ENCODE results near the gene PCNX1.
"Not testable (repeated sequence)": the region's sequence is repeated elsewhere in the genome, so short reads cannot be mapped to it uniquely, and the experiment has no call there.

PCNX1 gene

DNA sequence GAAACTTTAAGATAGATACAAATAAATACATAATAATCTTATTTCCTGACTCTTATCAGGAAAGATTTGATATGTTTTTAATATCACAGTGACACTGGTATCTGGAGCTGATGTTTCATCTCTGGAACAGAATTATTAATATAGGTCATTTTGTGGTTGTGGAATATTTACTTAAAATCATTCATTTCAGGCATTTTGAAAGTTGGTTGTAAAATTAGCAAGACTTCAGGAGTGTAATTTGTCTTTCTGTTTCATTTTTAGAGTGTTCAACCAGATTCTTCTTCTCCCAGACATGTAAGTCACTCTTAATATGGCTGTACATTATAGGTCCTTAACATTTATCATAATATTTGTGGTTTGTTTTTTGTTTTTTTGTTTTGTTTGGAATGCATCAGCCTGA, 115.7 kb downstream of the PCNX1 start:
- DNase-seq: no peak

- no peak for DNase-seq
Observed at GRCh38 chr14:71029236-71029781, 122.0 kb downstream of the PCNX1 start.

GRCh38 chr14:71031000-71031399, 123.7 kb downstream of the PCNX1 start:
- no peak for DNase-seq

- DNase-seq: no peak
Observed at GRCh38 chr14:71036433-71036832, 129.2 kb downstream of the PCNX1 start.

DNA sequence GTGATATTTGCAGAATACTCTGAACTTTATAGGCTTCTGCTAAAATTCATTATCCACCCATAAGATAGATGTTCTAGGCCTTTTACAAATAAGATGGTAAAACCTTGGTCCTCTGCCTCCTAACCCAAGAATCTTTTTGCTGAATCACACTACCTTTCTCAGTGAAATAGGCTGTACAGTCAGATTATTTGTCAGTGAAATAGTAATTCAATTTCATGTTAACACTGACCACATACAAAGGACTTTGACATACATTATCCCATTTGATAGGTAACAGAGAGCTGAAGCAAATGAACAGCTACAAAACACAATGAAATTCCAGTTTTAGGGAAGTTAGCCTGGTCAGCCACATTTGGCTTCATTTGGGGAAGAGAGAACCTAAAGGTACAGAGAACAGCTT, 141.1 kb downstream of the PCNX1 start:
- no peak for DNase-seq

DNA sequence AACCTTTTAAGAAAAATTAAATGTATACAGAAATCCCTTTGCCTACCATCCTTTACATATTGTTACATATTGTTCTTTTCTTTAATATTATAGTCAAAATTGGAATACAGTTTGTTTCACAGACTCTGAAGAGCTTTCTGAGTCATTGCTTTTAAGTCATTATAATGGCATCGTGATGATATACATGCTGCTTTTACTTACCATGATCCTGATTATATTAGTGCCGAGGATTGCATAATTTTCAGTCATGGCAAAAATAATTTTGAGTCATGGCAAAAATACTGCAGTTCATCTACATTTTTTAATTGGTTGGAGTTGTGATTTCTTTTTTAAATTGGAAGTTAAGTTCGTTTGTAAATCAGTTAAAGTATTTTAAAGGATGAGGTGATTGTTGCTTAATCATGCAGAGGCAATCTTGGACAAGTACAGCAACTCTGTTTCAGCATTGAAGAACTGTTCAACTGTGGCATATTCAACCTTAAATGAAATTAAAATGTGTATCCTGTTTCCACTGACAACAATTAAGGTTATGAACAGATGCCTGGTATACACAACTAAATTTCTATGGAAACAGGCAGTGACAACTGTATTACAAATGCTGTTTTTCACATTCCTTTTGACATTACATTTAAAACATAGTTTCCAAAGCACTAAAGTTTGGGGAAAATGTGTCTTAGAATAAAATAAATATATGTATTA, 142.3 kb downstream of the PCNX1 start:
- no peak for DNase-seq

DNA sequence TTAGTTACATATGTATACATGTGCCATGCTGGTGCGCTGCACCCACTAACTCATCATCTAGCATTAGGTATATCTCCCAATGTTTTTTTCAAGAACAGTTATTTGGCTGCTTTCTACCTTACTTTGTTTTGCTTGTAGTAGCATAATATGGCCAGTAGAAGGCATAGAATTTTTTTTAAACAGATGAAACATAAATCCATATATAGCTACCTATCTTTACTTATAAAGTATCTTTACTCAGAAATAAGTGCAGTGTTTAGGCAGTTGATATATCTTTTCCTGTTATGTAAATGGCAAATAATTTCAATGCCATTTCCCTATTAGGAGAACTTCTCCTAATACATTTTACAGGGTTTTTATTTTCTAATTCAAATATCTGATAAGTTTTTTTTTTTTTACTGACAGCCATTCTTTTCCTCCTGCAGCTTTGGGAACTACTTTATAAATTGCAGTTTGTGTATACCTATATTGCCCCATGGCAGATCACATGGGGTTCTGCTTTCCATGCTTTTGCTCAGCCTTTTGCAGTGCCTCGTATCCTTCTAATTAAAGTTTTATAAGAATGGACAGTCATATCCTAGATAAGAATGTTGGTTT, 143.1 kb downstream of the PCNX1 start:
- no peak for DNase-seq

- no peak for DNase-seq
Observed at GRCh38 chr14:71054706-71055105, 147.4 kb downstream of the PCNX1 start.

DNA sequence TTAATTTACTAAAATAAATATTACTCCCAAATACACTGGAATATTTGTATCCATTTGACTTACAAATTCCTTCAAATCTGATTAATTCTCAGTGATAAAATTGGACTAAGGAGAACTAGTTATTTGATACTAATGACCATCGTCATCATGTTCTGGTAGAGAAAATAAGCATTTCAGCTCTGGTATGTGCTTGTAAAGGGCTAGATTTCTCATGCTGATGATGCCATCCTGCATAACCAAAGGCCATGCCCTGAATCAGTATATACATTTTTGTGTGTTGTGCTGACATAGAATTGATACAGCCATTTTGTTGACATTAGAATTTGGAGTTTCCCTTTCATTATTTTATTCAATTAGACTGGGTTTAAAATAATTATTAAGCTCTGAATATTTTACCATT, 148.9 kb downstream of the PCNX1 start:
- DNase-seq: no peak

DNA sequence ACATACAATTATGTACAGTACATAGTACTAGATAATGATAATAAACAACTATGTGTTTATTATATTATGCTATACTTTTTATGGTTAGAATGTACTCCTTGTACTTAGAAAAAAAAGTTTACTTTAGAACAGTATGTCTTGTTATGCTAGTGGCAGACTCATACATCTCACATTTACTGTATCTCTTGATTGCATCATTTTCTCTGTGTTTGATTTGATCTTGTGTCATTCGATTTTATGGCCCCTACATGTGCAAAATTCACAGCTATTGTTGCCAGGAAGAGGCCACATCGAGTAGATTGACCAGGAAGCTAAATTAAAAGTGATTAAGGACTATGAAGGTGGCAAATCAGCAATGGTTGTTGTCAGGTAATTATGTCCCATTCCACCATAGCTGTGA, 153.0 kb downstream of the PCNX1 start:
- no peak for DNase-seq

GRCh38 chr14:71060825-71061455, 153.7 kb downstream of the PCNX1 start:
- no peak for DNase-seq

GRCh38 chr14:71061458-71061857, 154.2 kb downstream of the PCNX1 start:
- DNase-seq: no peak

- DNase-seq: no peak
Observed at GRCh38 chr14:71062581-71063303, 155.5 kb downstream of the PCNX1 start.

DNA sequence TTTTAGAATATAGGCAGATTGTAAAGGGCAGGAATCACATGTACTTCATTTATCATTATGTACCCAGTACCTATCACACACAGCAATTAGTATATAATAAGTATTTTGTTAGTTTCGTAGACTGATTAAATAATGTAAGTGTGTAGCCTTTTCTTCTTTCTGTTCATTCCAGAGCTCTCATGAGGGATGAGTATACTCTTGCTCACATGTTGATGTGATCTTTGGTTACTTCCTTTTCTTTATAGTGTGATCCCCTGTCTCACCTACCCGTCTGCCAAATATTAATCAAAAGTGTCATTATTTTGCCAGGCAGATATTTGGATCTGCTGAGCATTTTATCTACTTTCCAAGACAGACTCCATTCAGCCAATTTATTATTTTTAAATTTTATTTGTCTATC, 156.1 kb downstream of the PCNX1 start:
- DNase-seq: no peak

DNA sequence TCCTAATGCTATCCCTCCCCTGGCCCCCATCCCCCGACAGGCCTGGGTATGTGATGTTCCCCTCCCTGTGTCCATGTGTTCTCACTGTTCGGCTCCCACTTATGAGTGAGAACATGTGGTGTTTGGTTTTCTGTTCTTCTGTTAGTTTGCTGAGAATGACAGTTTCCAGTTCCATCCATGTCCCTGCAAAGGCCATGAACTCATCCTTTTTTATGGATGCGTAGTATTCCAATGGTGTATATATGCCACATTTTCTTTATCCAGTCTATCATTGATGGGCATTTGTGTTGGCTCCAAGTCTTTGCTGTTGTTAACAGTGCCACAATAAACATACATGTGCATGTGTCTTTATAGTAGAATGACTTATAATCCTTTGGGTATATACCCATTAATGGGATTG, 157.5 kb downstream of the PCNX1 start:
- DNase-seq: not testable (repeated sequence)

DNA sequence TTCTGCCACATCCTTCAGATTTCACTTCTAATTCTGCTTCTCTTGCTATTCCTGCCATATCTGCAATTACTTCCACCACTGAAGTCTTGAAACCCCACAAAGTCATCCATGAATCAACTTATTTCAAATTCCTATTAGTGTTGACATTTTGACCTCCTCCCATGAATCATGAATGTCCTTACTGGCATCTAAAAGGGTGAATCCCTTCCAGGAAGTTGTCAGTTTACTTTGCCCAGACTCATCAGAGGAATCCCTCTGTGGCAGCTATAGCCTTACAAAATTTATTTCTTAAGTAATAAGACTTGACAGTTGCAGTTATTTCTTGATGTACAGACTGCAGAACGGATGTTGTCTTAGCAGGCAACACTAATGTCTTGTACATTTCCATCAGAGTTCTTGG, 162.9 kb downstream of the PCNX1 start:
- DNase-seq: no peak

GRCh38 chr14:71071042-71071441, 163.8 kb downstream of the PCNX1 start:
- no peak for DNase-seq

DNA sequence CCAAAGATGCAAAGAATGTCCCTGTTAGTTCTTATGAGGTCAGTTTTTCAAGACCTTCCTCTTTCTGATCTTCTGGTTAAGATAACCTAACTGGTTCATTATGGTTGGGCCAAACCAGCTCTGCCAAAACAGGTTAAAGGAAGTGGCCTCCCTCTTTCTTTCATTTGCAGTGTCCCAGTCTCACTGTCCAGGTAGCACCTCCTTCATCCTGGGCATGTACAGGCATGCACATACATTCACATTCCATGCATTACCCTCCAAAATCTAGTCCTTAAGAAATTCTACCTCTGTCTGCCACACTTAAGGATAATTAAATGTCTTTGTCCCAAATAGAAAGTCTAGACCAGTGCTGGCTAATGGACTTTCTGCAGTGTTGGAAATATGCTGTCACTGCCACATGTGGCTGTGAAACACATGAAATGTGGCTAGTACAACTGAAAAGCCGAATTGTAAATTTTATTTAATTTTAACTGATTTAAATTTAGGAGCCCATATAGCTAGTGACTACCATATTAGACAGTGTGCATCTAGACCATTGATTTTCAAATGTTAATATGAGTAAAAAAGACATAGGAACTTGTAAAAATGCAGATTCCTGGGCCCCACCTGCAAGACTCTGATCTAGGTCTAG, 169.3 kb downstream of the PCNX1 start:
- DNase-seq: no peak

- no peak for DNase-seq
Observed at GRCh38 chr14:71078500-71078899, 171.2 kb downstream of the PCNX1 start.

- no peak for DNase-seq
Observed at GRCh38 chr14:71086567-71086966, 179.3 kb downstream of the PCNX1 start.

DNA sequence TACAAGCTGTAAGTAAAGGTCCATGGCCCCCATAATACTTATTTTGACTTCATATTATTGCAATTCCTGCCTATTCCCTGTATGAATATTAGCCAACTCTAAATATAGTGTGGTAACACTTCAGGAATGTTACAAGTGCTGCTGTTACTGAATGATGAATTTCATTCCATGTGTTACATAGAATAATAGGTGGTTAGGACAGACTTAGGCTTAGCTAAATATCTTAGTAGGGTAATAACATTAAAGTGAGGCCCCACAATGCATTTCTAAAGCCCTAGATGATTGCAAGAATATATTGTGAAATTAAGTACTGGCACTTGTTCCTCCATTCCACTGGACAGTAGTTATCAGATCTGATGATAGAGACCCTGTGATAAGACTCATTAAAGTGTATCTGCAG, 182.7 kb downstream of the PCNX1 start:
- DNase-seq: no peak

GRCh38 chr14:71094722-71095121, 187.5 kb downstream of the PCNX1 start:
- DNase-seq: no peak

GRCh38 chr14:71096947-71097346, 189.7 kb downstream of the PCNX1 start:
- no peak for DNase-seq
